ENCODE results near the gene APOD.

Gene APOD

DNA sequence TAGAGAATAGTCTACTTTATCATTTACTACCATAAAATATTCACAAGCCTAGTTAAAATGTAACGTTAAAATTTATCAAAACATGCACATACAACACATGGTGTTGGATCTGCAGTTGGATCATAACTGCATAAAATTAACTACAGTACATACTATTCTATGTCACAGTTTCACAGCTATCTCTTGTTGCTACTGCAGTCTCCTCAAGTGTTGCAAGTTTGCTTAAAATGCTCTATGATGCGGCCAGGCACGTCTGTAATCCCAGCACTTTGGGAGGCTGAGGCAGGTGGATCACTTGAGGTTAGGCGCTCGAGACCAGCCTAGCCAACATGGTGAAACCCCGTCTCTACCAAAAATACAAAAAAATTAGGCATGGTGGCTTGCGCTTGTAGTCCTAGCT lies 50.9 kb downstream of the APOD start:
- Histone ChIP-seq H3K4me3 (ENCODE audit: low read depth, low read length) (no peak overlapping the region), H3K9me3 (no peaks in the 10 kb centered on the region), H3K27me3 (no peaks in the 10 kb centered on the region), H3K4me1 (no peaks in the 10 kb centered on the region; the same call in none of the 2 replicates), H3K36me3 (peaks cover 7% of the 10 kb centered on the region)
- DNase-seq, result no peak
- TF ChIP-seq, protein P1, sequence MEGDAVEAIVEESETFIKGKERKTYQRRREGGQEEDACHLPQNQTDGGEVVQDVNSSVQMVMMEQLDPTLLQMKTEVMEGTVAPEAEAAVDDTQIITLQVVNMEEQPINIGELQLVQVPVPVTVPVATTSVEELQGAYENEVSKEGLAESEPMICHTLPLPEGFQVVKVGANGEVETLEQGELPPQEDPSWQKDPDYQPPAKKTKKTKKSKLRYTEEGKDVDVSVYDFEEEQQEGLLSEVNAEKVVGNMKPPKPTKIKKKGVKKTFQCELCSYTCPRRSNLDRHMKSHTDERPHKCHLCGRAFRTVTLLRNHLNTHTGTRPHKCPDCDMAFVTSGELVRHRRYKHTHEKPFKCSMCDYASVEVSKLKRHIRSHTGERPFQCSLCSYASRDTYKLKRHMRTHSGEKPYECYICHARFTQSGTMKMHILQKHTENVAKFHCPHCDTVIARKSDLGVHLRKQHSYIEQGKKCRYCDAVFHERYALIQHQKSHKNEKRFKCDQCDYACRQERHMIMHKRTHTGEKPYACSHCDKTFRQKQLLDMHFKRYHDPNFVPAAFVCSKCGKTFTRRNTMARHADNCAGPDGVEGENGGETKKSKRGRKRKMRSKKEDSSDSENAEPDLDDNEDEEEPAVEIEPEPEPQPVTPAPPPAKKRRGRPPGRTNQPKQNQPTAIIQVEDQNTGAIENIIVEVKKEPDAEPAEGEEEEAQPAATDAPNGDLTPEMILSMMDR (IDR thresholded peaks at IDR 0.05; ENCODE audit: low read depth, low read length), result no peak

DNA sequence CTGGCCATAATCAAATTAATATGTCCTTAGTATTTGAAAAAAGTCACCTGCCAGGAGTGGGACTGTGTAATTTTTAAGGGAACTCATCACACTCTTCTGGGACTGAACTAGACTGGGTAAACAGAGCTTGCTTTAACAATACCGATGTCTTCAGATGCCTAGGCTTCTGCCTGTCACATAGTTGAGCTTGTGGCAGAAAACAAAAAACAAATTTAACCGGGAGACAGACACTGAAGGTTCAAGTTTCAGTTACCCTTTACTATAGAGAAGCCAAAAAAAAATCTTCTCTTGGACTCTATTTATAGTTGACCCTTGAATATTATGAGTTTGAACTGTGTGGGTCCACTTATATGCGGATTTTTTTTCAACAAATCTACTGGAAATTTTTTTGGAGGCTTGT lies 51.4 kb downstream of the APOD start:
- Histone ChIP-seq H3K36me3 (peaks cover 7% of the 10 kb centered on the region), H3K4me1 (no peaks in the 10 kb centered on the region; the same call in none of the 2 replicates), H3K9me3 (no peaks in the 10 kb centered on the region), H3K4me3 (ENCODE audit: low read depth, low read length) (no peak overlapping the region), H3K27me3 (no peaks in the 10 kb centered on the region)
- DNase-seq, result no peak
- TF ChIP-seq, protein P1 (IDR thresholded peaks at IDR 0.05; ENCODE audit: low read depth, low read length), result no peak

DNA sequence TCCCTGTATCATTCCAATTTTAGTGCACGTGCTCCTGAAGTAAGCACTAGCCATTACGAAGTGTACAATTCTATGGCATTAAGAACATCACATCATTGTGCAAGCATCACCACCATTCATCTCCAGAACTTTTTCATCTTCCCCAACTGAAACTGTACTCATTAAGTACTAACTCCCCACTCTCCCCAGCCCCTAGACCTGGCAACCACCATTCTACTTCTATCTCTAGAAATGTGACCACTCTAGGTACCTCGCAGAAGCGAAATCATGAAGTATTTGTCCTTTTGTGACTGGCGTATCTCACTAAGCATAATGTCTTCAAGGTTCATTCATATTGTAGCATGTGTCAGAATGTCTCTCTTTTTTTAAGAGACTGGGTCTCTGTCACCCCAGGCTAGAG lies 52.1 kb downstream of the APOD start:
- TF ChIP-seq, protein P1 (IDR thresholded peaks at IDR 0.05; ENCODE audit: low read depth, low read length), result no peak
- Histone ChIP-seq H3K36me3 (peaks cover 7% of the 10 kb centered on the region), H3K9me3 (no peaks in the 10 kb centered on the region), H3K4me1 (no peaks in the 10 kb centered on the region; the same call in none of the 2 replicates), H3K27me3 (no peaks in the 10 kb centered on the region), H3K4me3 (ENCODE audit: low read depth, low read length) (no peak overlapping the region)
- no peak for DNase-seq

DNA sequence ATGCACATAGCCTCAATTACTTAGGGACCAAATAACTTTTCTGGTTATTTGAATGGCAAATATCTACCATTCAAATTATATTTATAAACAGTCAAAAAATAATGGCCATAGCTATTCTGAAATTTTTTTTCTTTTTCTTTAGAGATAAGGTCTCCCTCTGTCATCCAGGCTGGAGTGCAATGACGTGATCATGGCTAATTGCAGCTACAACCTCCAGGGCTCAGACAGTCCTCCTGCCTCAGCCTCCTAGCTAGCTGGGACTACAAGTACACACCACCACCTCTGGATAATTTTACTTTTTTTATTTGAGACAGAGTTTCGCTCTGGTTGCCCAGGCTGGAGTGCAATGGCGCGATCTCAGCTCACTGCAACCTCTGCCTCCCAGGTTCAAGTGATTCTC lies 57.2 kb downstream of the APOD start:
- no peaks in the 10 kb centered on the region for H3K9me3 ChIP-seq
- DNase-seq, result no peak
- H3K36me3 ChIP-seq, result peaks cover 4% of the 10 kb centered on the region
- H3K4me3 ChIP-seq (ENCODE audit: low read depth, low read length), result no peak overlapping the region
- H3K4me1 ChIP-seq, result no peaks in the 10 kb centered on the region
- TF ChIP-seq, protein P1 (IDR thresholded peaks at IDR 0.05; ENCODE audit: low read depth, low read length), result no peak
- no peaks in the 10 kb centered on the region for H3K27me3 ChIP-seq

DNA sequence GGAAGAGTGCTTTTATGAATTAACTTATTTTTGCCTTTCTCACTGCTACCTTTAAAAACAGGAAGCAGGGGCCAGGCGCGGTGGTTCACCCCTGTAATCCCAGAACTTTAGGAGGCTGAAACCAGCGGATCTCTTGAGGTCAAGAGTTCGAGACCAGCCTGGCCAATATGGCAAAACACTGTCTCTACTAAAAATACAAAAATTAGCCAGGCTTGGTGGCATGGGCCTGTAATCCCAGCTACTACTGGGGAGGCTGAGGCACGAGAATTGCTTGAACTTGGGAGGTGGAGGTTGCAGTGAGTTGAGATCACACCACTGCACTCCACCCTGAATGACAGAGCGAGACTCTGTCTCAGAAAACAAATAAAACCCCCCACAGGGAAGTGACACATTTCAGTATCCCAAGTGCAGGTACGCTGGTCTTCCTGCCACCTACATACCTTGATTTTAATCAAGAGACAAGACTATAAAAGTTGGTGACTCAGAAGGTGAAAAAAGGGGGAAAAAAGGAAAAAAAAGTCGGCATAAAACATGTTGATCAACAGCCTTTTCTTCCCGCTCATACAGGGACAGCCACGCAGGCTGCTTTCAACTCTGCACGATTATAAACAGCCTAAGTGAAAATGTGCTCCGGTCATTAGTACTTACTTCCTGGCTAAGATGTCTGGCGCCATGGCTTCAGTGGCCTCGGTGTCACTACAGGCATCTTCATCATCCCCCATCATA lies 59.4 kb downstream of the APOD start:
- peaks cover under 1% of the 10 kb centered on the region for H3K36me3 ChIP-seq
- TF ChIP-seq, protein P1 (IDR thresholded peaks at IDR 0.05; ENCODE audit: low read depth, low read length), result no peak
- no peaks in the 10 kb centered on the region for H3K27me3 ChIP-seq
- H3K4me1 ChIP-seq, result no peaks in the 10 kb centered on the region
- DNase-seq, result no peak
- no peaks in the 10 kb centered on the region for H3K9me3 ChIP-seq
- H3K4me3 ChIP-seq (ENCODE audit: low read depth, low read length), result no peak overlapping the region

DNA sequence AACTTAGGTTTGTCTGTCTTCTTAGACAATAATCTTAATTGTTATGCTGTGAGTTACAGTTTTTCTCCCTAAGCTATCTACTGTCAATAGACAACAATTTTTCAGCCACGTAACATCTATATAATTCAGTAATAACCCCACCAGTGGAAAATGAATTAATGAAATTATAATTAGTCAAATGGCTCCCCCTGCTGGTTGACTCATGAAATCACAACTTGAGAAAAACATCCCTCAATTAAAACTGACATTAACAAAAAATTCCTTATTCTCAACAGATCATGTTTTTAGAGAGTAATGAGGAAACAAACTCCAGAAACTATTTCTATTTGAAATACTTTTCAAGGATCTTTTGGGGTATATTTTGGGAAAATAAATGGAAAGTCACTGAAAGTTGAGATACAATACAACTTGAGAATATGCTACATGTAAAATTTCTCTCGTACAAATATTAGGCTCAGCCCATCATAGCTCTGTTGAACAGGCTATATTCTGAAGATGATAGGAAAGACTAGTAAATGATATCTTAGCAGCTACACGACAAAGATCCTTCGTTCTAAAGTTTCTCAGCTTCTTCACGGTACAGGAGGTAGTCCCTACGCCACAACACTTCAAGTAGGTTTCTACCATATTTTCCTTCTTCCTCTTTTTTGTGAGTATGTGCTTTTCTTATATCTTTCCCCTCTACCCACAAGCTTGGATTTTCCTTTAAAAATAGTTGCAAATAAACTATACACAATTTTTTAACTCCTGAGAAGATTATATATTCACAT lies 61.3 kb downstream of the APOD start:
- no peak for DNase-seq

More for the DNA sequence above, 61.3 kb downstream of the APOD start:
- no peaks in the 10 kb centered on the region for H3K9me3 ChIP-seq
- TF ChIP-seq, protein P1 (IDR thresholded peaks at IDR 0.05; ENCODE audit: low read depth, low read length), result peak; percentile 60
- H3K4me1 ChIP-seq, result no peaks in the 10 kb centered on the region
- no peaks in the 10 kb centered on the region for H3K36me3 ChIP-seq
- H3K4me3 ChIP-seq (ENCODE audit: low read depth, low read length), result no peak overlapping the region
- no peaks in the 10 kb centered on the region for H3K27me3 ChIP-seq
